Stimulated activated CD4-positive, alpha-beta T cell treated with anti-CD3 and anti-CD28 coated beads, Interleukin-15, amount 100 ng/mL, for 1 hour (primary cell): ENCODE measurements around the gene SEC14L1.
"Not testable (repeated sequence)": the region's sequence is repeated elsewhere in the genome, so short reads cannot be mapped to it uniquely, and the experiment has no call there.

Experiments
- DNase-seq, 2 donors: peaks; one replicate each; pipeline ENCODE4 v3.0.0-alpha.2; 2020; ENCODE audit warnings: low read depth in 1 of 2, low spot score in 1 of 2

SEC14L1 gene

DNA sequence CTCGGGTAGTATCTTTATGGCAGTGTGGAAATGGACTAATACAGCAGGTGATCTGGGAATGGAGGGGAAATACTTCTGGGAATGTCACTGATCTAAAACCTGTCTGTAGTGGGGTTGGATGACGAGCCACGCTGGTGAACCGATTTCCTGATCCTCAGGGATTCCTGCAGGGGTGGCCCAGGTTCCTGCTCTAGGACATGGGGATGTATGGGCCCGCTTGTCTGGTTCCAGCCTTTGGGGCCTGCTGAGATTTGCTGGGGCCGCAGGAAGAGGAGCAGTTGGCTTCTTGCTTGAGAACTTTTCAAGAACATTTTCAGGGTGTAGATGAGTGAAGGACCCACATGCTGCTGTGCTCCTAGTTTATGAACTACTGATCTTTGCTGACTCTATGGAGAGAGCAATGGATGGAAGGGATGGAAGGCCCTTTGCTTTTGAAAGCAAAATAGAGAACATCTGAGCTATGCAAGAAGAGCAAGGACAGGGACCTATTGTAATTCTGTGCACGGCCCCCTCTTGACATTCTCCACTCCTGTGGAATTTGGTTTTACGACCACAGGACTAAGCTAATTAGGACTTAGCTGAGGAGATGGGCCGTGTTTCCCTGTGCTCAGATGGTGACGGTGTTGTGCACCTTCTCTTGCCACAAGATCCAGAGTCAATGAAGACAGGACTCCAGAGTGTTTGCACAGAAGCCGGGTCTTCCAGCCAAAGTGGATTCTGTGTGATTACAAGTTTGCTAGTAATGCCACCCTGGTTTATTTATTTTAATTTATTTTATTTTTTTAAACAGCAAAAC lies 90.5 kb downstream of the SEC14L1 start:
- no peak for DNase-seq

DNA sequence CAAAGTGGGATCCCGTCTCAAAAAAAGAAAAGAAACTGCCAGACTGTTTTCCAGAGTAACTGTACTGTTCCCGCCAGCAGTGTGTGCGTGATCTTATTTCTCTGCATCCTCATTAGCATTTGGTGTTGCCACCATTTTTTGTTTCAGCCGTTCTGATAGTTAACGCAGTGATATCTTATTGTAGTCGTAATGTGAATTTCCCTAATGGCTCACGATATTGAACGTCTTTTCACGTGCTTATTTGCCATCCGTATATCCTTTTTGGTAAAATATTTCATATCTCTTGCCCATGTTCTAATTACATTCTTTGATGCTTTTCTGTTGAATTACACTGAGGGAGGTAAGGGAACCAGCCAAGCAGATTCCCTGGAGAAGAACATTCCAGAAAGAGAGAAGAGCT lies 92.4 kb downstream of the SEC14L1 start:
- no peak for DNase-seq

DNA sequence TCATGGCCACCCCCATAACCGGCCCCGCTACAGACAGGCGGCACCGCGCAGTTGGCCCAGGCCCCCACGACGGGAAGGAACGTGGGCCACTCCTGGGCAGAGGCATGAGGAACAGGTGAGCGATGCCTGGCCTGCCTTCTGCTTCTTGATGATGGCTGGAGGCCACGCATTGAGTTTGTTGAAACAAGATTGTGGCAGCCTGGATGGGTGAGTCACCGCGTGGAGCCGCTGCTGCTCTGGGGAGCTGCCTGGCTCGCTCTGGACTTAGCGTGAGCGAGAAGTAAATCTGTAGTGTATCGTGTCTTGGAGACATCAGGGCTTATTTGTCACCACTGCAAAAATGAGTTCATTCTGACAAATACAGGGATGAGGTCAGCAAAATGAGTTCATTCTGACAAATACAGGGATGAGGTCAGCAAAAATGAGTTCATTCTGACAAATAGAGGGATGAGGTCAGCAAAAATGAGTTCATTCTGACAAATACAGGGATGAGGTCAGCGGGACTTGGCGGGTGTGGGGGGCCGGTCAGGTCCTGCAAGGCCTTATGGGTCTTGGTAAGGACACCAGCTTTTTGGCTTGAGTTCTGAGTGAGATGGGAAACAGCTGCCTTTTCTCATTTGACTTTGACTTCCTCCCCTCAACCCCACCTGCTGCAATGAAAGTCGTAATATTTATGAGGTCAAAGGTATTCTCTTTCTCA lies 93.0 kb downstream of the SEC14L1 start:
- no peak for DNase-seq

DNA sequence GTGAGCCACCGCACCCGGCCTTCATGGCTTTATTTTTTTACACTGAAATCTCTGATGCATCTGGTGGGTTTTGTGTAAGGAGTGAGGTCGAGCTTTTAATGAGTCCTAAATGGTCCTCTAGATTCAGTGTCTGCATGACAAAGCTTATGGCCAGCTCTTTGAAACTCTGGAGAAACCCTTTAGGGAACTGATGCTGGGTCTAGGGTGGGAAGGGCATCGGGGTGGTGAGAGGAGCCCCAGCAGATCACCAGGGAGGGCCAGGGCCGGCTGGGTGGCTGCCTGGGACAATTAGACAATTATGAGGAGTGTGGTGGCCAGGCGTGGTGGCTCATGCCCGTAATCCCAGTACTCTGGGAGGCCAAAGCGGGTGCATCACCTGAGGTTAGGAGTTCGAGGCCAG lies 93.9 kb downstream of the SEC14L1 start:
- no peak for DNase-seq

GRCh38 chr17:77235370-77235941 lies 94.7 kb downstream of the SEC14L1 start:
- DNase-seq: no peak

DNA sequence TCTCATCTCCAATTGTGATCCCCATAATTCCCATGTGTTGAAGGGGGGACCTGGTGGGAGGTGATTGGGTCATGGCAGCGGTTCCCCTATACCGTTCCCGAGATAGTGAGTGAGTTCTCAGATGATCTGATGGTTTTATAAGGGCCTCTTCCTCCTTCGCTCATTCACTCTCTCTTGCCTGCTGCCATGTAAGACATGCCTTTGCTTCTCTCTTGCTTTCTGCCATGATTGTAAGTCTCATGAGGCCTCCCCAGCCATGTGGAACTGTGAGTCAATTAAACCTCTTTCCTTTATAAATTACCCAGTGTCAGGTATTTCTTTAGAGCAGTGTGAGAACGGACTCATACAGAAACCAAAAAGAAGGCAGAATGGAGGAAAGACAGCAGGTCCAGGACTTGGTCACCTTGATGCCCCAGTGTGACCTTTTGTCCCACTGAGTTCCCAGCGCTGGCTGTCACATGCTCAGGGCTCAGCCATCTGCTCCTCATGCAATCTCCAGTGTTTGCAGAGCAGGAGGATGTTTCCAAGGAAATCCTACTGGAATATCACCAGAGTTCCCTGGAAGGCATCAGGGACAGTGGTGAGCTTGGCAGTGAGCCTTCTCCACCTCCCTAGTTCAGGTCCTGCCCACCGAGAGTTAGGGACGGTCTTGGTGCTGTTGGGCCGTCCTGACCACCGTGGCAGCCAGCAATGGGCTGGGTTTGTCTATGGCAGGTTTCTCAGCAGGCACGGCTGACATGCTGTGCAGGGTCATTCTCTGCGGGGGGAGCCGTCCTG lies 96.7 kb downstream of the SEC14L1 start:
- DNase-seq: no peak

GRCh38 chr17:77240976-77241375 lies 100.2 kb downstream of the SEC14L1 start:
- DNase-seq: no peak

- no peak for DNase-seq
Observed at GRCh38 chr17:77242118-77242851, 101.5 kb downstream of the SEC14L1 start.

DNA sequence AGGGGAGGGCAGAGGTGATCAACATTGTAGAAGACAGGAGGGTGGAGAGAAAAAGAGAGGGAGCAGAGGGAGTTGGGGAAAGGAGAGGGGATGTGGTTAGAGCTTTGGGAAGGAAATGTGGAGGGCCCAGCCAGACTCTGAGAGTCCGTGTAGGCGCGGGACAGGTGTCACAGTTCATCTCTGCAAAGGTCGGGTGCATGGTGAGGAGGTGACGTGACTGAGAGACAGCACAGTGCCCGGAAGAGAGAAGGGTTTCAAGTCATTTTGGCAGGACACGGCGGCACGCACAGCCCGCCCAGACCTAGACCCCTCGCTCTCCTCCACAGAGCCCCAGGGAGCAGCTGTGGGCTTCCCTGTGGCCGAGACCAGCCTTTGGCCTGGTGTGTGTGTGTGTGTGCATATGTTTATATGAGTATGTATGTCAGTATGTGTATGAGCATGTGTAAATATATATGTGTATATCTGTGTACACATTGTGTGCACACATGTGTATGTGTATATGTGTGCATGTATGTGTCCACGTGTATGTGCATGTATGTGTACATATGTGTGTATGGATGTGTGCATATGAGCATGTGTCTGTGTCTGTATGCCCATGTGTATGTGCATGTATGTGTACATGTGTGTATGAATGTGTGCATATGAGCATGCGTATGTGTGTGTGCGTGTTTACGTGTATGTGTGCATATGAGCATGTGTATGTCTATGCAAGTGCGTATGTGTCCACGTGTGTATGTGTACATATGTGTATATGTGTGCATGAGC lies 104.6 kb downstream of the SEC14L1 start:
- DNase-seq: no peak

DNA sequence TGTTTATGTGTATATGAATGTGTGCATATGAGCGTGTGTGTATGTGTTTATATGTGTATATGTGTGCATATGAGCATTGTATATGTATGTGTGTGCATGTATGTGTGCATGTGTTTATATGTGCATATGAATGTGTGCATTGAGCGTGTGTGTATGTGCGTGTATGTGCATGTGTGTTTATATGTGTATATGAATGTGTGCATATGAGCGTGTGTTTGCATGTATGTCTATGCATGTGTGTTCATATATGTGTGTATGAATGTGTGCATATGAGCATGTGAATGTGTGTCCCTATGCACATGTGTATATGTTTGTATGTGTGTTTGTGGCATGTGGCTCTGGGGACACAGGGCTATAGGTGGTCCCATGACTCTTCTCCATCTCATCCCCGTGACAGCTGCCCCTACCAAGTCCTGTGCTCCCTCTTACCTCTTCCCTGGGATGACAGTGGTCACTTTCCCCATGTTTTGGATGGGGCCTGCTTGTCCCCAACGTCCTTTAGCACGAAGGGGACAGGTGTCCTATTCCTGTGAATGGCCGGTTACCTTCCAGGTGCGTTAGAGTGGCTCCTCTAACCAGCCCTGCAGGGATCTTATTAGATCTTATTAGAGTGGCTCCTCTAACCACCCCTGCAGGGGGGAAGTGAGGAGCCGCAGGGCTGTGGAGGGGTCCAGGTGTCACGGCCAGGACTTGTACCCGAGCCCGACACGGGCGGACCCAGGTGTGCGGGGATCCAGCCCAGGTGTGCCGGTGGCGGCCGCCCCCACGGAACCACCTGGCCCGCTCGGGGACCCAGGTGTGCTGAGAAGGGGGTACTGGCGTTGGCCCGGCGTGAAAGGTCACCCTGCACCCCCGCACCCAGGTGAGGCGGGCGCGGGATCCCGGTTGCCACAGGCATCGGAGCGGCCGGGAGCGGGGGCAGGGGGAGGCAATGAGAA lies 105.6 kb downstream of the SEC14L1 start:
- DNase-seq: no peak

- DNase-seq: peak; percentile 78 to 86
Observed at GRCh38 chr17:77247048-77247541, 106.3 kb downstream of the SEC14L1 start.

DNA sequence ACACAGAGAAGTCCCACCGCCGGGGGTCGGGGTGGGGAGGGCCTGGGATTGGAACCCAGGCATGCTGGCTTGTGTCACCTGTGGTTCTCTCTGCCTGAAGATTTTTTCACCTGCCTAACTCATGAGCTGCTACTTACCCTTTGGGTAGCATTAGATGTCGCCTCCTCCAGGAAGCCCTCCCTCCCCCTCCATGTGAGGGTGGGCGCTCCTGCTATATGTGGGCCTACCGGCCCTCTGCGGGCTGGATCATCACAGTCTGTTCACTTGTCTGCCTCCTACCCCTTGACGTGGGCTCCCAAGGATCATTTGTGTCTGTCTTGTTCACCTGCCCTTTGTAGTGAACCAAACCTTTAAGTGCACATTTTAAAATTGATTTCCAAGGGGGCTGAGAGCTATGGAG lies 106.8 kb downstream of the SEC14L1 start:
- no peak for DNase-seq

- no peak for DNase-seq
Observed at GRCh38 chr17:77248216-77249114, 107.7 kb downstream of the SEC14L1 start.

GRCh38 chr17:77251622-77252183 lies 110.9 kb downstream of the SEC14L1 start:
- no peak for DNase-seq

DNA sequence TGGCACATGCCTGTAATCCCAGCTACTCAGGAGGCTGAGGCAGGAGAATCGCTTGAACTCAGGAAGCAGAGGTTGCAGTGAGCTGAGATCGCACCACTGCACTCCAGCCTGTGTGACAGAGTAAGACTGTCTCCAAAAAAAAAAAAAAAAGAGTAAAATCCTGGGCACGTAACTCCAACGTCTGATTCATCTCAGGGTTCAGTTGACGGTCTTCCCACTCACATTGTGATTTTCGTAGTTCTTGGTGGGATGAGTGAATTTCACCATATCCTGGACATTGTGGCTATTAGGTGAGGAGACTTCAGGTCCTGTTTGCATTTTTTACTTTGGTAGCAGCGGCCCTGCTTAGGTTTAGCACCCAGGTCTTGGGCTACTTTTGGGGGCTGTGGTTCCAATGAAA lies 111.5 kb downstream of the SEC14L1 start:
- DNase-seq: not testable (repeated sequence)

- no peak for DNase-seq
Observed at GRCh38 chr17:77253611-77254051, 112.9 kb downstream of the SEC14L1 start.
